Fibroblast of lung (primary cell): Measurements from ENCODE around the gene MAPKAPK2. TPM values are rescaled to one million over a fixed set of nuclear protein-coding genes. Genes with fewer than 3 reads are reported as not detected.

ENCODE experiments used
- DNase-seq, 2 donors: peaks; one replicate each; pipeline versions ENCODE4 v3.0.0 to v3.0.0-alpha.2; 2010; ENCODE audit warnings: low read depth in 2 of 2
- H2AFZ ChIP-seq: 2 replicates; pipeline ENCODE4 v1.5.1; 2012; ENCODE audit warnings: low read length, control low read depth, inconsistent platforms
- H3K27ac ChIP-seq: 2 replicates; pipeline ENCODE4 v1.5.1; 2011; ENCODE audit warnings: low read length, control low read depth; ENCODE audit not compliant: insufficient read depth
- H3K27me3 ChIP-seq: 2 replicates; pipeline ENCODE4 v1.5.1; 2011; ENCODE audit warnings: mild to moderate bottlenecking, low read length; ENCODE audit not compliant: control insufficient read depth, insufficient read depth
- H3K36me3 ChIP-seq: 2 replicates; pipeline ENCODE4 v1.5.1; 2011; ENCODE audit warnings: low read length; ENCODE audit not compliant: control insufficient read depth, insufficient read depth
- H3K4me1 ChIP-seq: 2 replicates; pipeline ENCODE4 v1.5.1; 2011; ENCODE audit warnings: low read length; ENCODE audit not compliant: control insufficient read depth, insufficient read depth; ENCODE audit errors: extremely low read depth
- H3K4me2 ChIP-seq: 2 replicates; pipeline ENCODE4 v1.5.1; 2011; ENCODE audit warnings: low read length, control low read depth; ENCODE audit not compliant: insufficient read depth; ENCODE audit errors: extremely low read depth
- H3K4me3 ChIP-seq, 4 experiments: fragments of 200-600 bp in 1 of 4; sonication (generic) in 1 of 4; replicated peaks in 1 of 4; 2 replicates each; pipeline ENCODE4 v1.5.1; 2011 to 2016; ENCODE audit warnings: low read length in 4 of 4, low read depth in 3 of 4, mild to moderate bottlenecking in 3 of 4, control low read depth in 2 of 4, inconsistent platforms in 1 of 4, mixed read lengths in 1 of 4; ENCODE audit not compliant: insufficient read depth in 1 of 4; ENCODE audit errors: control extremely low read depth in 1 of 4
- H3K79me2 ChIP-seq: 2 replicates; pipeline ENCODE4 v1.5.1; 2012; ENCODE audit warnings: mild to moderate bottlenecking, low read length, inconsistent platforms; ENCODE audit not compliant: control insufficient read depth, insufficient read depth
- H3K9ac ChIP-seq: 2 replicates; pipeline ENCODE4 v1.5.1; 2011; ENCODE audit warnings: mild to moderate bottlenecking, low read length, control low read depth; ENCODE audit not compliant: insufficient read depth
- H3K9me3 ChIP-seq: 2 replicates; pipeline ENCODE4 v1.5.1; 2012; ENCODE audit warnings: low read depth, low read length; ENCODE audit not compliant: control insufficient read depth, insufficient read depth
- H4K20me1 ChIP-seq: 2 replicates; pipeline ENCODE4 v1.5.1; 2011; ENCODE audit warnings: low read length; ENCODE audit not compliant: control insufficient read depth, insufficient read depth; ENCODE audit errors: extremely low read depth
- EZH2 ChIP-seq: IDR thresholded peaks from 2 replicates; pipeline ENCODE4 v1.5.1; 2012; ENCODE audit warnings: low read length, control low read depth, mild to moderate bottlenecking; ENCODE audit errors: missing control alignments
- polyA plus RNA-seq, 2 donors: library from polyadenylated mRNA; depleted of rRNA in 1 of 2; stranded (reverse) in 1 of 2; unstranded in 1 of 2; fragments of >200 nt; gene quantifications; 2 replicates each; pipeline ENCODE4 v1.2.1, GENCODE V29; 2011 to 2012; ENCODE audit warnings: missing spikeins in 1 of 2
- total RNA-seq: library from RNA; depleted of rRNA; stranded (reverse); fragments of >200 nt; gene quantifications from 2 replicates; pipeline ENCODE4 v1.2.1, GENCODE V29; 2014
- TF ChIP-seq, protein P1 (sequence below), 2 donors: IDR thresholded peaks in 1 of 2; conservative IDR thresholded peaks in 1 of 2; 1 replicate in 1 of 2; 2 replicates in 1 of 2; pipeline ENCODE4 v1.5.1; 2011 to 2012; ENCODE audit warnings: low read length in 2 of 2, control low read depth in 1 of 2, inconsistent platforms in 1 of 2, low read depth in 1 of 2, mild to moderate bottlenecking in 1 of 2

Gene MAPKAPK2
- total and polyA plus RNA-seq, 2 donors (not counting 1 experiment from before 2014, with no cell fraction given), result 51.9 to 85.7 TPM

DNA sequence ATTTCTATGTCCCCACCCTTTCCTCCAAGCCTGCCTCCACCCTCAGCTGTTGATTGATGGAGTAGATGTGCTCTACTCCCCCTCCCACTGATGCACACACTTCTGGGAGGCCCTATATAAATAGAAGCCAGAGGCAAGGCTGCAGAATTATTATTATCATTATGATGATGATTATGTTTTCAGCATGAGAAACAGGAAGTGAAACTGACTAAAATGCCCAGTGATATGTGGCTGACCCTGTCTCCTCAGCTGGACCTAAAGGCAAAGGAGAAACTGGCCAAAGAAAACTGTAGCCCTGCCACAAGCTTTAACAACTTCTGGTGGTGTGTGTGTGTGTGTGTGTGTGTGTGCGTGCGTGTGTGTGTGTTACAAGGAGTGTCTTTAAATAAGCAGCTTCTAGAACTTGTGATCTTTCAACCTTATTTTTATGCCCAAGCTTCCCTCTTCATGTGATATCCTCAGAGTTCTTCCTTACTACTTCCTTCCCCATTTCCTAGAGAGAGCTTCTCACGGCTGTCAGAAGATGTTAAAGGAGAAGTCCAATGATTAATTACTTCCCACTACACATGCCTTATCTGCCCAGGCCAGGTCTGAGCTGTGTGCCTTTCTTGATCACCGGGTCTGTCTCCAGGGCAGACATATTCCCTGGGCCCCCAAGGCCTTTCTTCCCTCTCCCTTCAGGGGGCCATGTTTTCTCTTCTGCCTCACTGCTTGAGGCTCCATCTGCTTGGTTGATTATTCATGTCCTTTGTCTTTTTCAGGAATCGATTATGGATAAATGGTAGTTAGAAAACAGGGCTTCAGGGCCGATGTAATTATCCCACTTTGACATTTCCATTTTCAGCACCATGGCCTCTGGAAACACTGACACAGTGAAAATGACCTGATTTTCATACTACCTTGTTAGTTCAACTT is 11.6 kb upstream of the MAPKAPK2 start:
- H2AFZ ChIP-seq, result no peak overlapping the region
- TF ChIP-seq EZH2, result no peak
- TF ChIP-seq, protein P1, sequence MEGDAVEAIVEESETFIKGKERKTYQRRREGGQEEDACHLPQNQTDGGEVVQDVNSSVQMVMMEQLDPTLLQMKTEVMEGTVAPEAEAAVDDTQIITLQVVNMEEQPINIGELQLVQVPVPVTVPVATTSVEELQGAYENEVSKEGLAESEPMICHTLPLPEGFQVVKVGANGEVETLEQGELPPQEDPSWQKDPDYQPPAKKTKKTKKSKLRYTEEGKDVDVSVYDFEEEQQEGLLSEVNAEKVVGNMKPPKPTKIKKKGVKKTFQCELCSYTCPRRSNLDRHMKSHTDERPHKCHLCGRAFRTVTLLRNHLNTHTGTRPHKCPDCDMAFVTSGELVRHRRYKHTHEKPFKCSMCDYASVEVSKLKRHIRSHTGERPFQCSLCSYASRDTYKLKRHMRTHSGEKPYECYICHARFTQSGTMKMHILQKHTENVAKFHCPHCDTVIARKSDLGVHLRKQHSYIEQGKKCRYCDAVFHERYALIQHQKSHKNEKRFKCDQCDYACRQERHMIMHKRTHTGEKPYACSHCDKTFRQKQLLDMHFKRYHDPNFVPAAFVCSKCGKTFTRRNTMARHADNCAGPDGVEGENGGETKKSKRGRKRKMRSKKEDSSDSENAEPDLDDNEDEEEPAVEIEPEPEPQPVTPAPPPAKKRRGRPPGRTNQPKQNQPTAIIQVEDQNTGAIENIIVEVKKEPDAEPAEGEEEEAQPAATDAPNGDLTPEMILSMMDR (conservative IDR thresholded peaks at IDR 0.05 in 1 of 2, IDR thresholded peaks at IDR 0.05 in 1 of 2; ENCODE audit: low read depth in 1 of 2, low read length in 2 of 2), result no peak
- no peaks in the 10 kb centered on the region for H3K9me3 ChIP-seq
- no peak overlapping the region for H3K4me2 ChIP-seq
- H3K36me3 ChIP-seq, result no peaks in the 10 kb centered on the region
- H3K27me3 ChIP-seq, result peaks cover 3% of the 10 kb centered on the region
- no peaks in the 10 kb centered on the region for H4K20me1 ChIP-seq
- H3K79me2 ChIP-seq, result no peaks in the 10 kb centered on the region
- no peak overlapping the region for H3K9ac ChIP-seq
- H3K4me1 ChIP-seq, result peaks cover 17% of the 10 kb centered on the region
- DNase-seq, result peak; percentile 42 to 77
- H3K27ac ChIP-seq, result no peak overlapping the region
- no peak overlapping the region for H3K4me3 ChIP-seq

DNA sequence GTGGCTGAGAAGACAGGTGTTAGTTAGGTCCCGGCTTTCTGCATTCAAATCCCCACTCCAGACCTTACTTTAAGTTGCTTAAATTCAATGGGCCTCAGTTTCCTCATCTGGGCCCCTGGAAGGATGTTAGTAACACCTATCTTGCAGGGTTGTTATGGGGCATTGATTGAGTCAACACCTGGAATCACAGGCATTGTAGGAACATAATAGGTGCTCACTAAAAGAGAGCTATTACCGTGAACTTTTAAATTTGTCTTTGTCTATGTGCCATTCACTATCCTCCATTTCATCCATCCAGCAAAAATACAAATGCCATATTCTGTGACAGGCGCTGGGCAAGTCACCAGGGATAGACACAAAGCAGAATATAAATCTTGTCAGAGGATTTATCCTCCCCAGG is 10.5 kb upstream of the MAPKAPK2 start:
- H3K4me2 ChIP-seq, result no peak overlapping the region
- TF ChIP-seq, protein P1 (conservative IDR thresholded peaks at IDR 0.05 in 1 of 2, IDR thresholded peaks at IDR 0.05 in 1 of 2; ENCODE audit: low read depth in 1 of 2, low read length in 2 of 2), result no peak
- TF ChIP-seq EZH2, result no peak
- H3K27me3 ChIP-seq, result no peaks in the 10 kb centered on the region
- DNase-seq, result no peak
- no peak overlapping the region for H2AFZ ChIP-seq
- peaks cover 17% of the 10 kb centered on the region for H3K4me1 ChIP-seq
- H3K9me3 ChIP-seq, result no peaks in the 10 kb centered on the region
- H3K4me3 ChIP-seq, result no peak overlapping the region
- H4K20me1 ChIP-seq, result no peaks in the 10 kb centered on the region
- no peak overlapping the region for H3K9ac ChIP-seq
- peak overlapping the region; percentile 81 for H3K27ac ChIP-seq
- H3K79me2 ChIP-seq, result no peaks in the 10 kb centered on the region
- H3K36me3 ChIP-seq, result no peaks in the 10 kb centered on the region

DNA sequence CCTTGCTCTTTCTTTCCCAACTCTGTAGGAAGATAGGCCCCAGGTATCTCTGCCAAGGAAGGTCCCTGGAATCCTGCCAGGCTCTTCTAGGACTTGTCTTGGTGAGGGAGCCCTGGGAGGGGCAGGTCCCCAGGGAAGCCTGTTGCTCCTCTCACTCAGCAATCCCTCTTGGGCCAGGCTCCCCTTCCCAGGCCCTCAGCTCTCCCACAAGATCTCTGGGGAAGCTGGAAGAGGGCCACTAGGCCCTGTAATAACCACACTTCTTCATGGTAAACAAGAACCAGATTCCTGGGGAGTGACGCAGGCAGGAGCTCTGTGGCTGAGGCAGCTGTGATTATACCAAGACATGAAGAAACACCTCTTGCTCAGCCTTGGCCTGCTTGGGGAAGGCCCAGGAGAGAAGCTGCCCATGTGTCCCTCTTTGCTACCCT is 9.9 kb upstream of the MAPKAPK2 start:
- peak overlapping the region; percentile 56 for H3K4me2 ChIP-seq
- no peak for TF ChIP-seq EZH2
- TF ChIP-seq, protein P1 (conservative IDR thresholded peaks at IDR 0.05 in 1 of 2, IDR thresholded peaks at IDR 0.05 in 1 of 2; ENCODE audit: low read depth in 1 of 2, low read length in 2 of 2), result no peak
- no peaks in the 10 kb centered on the region for H4K20me1 ChIP-seq
- H3K79me2 ChIP-seq, result no peaks in the 10 kb centered on the region
- no peaks in the 10 kb centered on the region for H3K36me3 ChIP-seq
- H3K27me3 ChIP-seq, result no peaks in the 10 kb centered on the region
- peak overlapping the region; percentile 21 for H3K9ac ChIP-seq
- no peaks in the 10 kb centered on the region for H3K9me3 ChIP-seq
- no peak overlapping the region for H2AFZ ChIP-seq
- DNase-seq, result peak; percentile 100
- H3K27ac ChIP-seq, result peak overlapping the region; percentile 81
- peaks cover 17% of the 10 kb centered on the region for H3K4me1 ChIP-seq
- H3K4me3 ChIP-seq, result no peak overlapping the region
